ENCODE measurements around the gene TPPP2.

- no peak for TF ChIP-seq CTCF (conservative IDR thresholded peaks at IDR 0.05 in 1 of 2, IDR thresholded peaks at IDR 0.05 in 1 of 2; ENCODE audit: low read depth in 1 of 2, low read length in 2 of 2)
- no peak for TF ChIP-seq EZH2 (IDR thresholded peaks at IDR 0.05; ENCODE audit: low read length, missing control alignments)
These were observed 3.2 kb downstream of the TPPP2 start for GRCh38 chr14:21033133-21033698.

Data from fibroblast of lung (primary cell).